Pancreas (tissue), 10 donors: ENCODE data around the gene SAMD9. TPM values are rescaled to one million over a fixed set of nuclear protein-coding genes. Genes with fewer than 3 reads are reported as not detected.
"Not testable (repeated sequence)": the region's sequence is repeated elsewhere in the genome, so short reads cannot be mapped to it uniquely, and the experiment has no call there.

ENCODE experiments used
- ATAC-seq, 4 donors: fragments of 200-7000 bp; cut with Tn5 transposase; one replicate each; pipeline versions ENCODE4 v1.8.0 to v1.9.1; 2020; ENCODE audit warnings: mild to moderate bottlenecking in 4 of 4, moderate library complexity in 4 of 4
- DNase-seq, 6 donors: peaks; one replicate each; pipeline ENCODE4 v3.0.0-alpha.2; 2020
- FAIRE-seq: peaks from 2 replicates; lab custom pipeline; 2012; peaks lifted over from hg19 to GRCh38; lab: Jason Lieb, UNC
- H3K27ac ChIP-seq, 4 donors: fragments of 200-600 bp; sonication (generic); 1 replicate in 3 of 4; 2 replicates in 1 of 4; pipeline versions ENCODE4 v1.5.0 to v1.8.0; 2020
- H3K27me3 ChIP-seq, 4 donors: fragments of 200-600 bp; one replicate each; pipeline ENCODE4 v1.8.0; 2021
- H3K36me3 ChIP-seq, 3 donors: fragments of 200-600 bp; sonication (generic) in 1 of 3; one replicate each; pipeline versions ENCODE4 v1.5.0 to v1.8.0; 2020 to 2021
- H3K4me1 ChIP-seq, 3 donors: fragments of 200-600 bp; one replicate each; pipeline ENCODE4 v1.8.0; 2021
- H3K4me3 ChIP-seq, 4 donors: fragments of 200-600 bp; sonication (generic) in 2 of 4; one replicate each; pipeline versions ENCODE4 v1.5.0 to v1.8.0; 2020 to 2021
- H3K9me3 ChIP-seq, 4 donors: fragments of 200-600 bp; one replicate each; pipeline ENCODE4 v1.8.0; 2021
- WGBS, 2 donors: extraction: QIAGEN DNeasy Blood & Tissue Kit; methylation state at CpG; one replicate each; pipeline ENCODE4 v1.1.7; 2013; 5-methylcytosine and 5-hydroxymethylcytosine counted together
- intact Hi-C, 3 donors: fragments of 100-400 bp; cut with DNase I; formaldehyde crosslinking; loops; one replicate each; pipeline versions ENCODE4 v1.11.1 to v1.14.2; 2022
- polyA plus RNA-seq, 2 donors: library from polyadenylated mRNA; stranded (reverse); fragments of 200-250 nt; gene quantifications; one replicate each; pipeline ENCODE4 v1.2.3, GENCODE V29; 2013
- total RNA-seq, 6 donors: library from RNA; stranded (reverse); fragmentation: NEBNext Ultra II Directional in 4 of 6; extraction: Animal tissue kit (Norgen Biotek cat#: 25700) in 4 of 6; gene quantifications; one replicate each; pipeline versions ENCODE4 v1.2.1 to v1.2.4, GENCODE V29; 2021 to 2023
- TF ChIP-seq, protein P1 (sequence below), 4 donors: fragments of 200-600 bp; sonication (generic) in 3 of 4; IDR thresholded peaks; one replicate each; pipeline versions ENCODE4 v1.5.0 to v1.8.0; 2021; ENCODE audit warnings: antibody characterized with exemption in 4 of 4
- donor health status: healthy with polysubstance abuse.
- donor health status: DM: no; HTN: no; CAD: no; lungs with moderate emphysema.
- donor health status: DM: no; HTN: no; CAD: no.
- donor health status: control.
- donor health status: control.
- donor health status: Bipolar disorder and iron deficiency.
- donor health status: DM: yes; HTN: yes; CAD: no.
- donor health status: DM: no; HTN: no; CAD: no.
- donor health status: DM: no; HTN: no; CAD: no.
- donor health status: DM: yes; HTN: yes; CAD: no.

The SAMD9 gene
- total and polyA plus RNA-seq, 8 donors = 0.76 to 7.7 (median 2.0) TPM

DNA sequence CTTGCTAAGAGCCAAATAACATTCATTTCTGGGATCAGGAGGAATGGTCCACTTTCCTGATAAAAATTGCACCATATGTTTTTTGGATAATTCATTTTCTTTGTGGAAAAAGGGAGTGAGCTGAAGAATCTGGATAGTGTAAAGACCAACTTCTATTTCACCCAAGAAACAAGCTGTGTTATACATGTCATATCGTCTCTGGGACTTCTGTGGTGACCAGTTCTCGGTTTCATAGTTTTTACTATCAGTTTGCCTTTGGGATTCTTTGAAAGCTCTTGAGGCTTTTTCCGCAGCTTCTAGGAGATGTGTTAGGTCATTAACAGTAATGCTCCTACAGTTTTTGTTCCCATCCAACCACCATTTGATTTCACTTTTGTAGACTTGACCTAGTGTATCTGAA, 14.4 kb upstream of the SAMD9 start:
- no peaks in the 10 kb centered on the region for H3K4me1 ChIP-seq
- FAIRE-seq = no peak
- 67 to 81% methylated on average over 3 of the region's 3 CpGs for WGBS, 2 donors
- no peak for DNase-seq
- peaks cover 0 to 6% (median 0%) of the 10 kb centered on the region in 3 donors for H3K36me3 ChIP-seq
- H3K27ac ChIP-seq = no peak overlapping the region
- no peak overlapping the region for H3K4me3 ChIP-seq
- H3K27me3 ChIP-seq = no peaks in the 10 kb centered on the region
- TF ChIP-seq, protein P1, sequence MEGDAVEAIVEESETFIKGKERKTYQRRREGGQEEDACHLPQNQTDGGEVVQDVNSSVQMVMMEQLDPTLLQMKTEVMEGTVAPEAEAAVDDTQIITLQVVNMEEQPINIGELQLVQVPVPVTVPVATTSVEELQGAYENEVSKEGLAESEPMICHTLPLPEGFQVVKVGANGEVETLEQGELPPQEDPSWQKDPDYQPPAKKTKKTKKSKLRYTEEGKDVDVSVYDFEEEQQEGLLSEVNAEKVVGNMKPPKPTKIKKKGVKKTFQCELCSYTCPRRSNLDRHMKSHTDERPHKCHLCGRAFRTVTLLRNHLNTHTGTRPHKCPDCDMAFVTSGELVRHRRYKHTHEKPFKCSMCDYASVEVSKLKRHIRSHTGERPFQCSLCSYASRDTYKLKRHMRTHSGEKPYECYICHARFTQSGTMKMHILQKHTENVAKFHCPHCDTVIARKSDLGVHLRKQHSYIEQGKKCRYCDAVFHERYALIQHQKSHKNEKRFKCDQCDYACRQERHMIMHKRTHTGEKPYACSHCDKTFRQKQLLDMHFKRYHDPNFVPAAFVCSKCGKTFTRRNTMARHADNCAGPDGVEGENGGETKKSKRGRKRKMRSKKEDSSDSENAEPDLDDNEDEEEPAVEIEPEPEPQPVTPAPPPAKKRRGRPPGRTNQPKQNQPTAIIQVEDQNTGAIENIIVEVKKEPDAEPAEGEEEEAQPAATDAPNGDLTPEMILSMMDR (IDR thresholded peaks at IDR 0.05) = no peak
- ATAC-seq = no peak
- intact Hi-C loops = no loop called here
- H3K9me3 ChIP-seq = no peaks in the 10 kb centered on the region

DNA sequence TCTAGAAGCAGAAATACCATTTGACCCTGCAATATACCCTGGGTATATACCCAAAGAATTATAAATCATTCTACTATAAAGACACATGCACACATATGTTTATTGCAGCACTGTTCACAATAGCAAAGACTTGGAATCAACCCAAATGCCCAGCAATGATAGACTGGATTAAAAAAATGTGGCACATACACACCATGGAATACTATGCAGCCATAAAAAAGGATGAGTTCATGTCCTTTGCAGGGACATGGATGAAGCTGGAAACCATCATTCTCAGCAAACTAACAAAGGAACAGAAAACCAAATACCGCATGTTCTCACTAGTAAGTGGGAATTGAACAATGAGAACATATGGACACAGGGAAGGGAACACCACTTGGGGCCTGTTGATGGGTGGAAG, 9.2 kb upstream of the SAMD9 start:
- H3K36me3 ChIP-seq, FAIRE-seq, intact Hi-C loops, DNase-seq, H3K9me3 ChIP-seq, H3K27me3 ChIP-seq, H3K27ac ChIP-seq, ATAC-seq, H3K4me3 ChIP-seq, H3K4me1 ChIP-seq: not testable (repeated sequence)
- WGBS, 2 donors = 86 to 96% methylated on average over 1 of the region's 1 CpG

DNA sequence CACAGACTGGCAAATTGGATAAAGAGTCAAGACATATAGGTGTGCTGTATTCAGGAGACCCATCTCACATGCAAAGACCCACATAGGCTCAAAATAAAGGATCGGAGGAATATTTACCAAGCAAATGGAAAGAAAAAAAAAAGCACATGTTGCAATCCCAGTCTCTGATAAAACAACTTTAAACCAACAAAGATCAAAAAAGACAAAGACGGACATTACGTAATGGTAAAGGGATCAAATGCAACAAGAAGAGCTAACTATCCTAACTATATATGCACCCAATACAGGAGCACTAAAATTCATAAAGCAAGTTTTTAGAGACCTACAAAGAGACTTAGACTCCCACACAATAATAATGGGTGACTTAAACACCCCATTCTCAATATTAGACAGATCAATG, 5.8 kb upstream of the SAMD9 start:
- H3K4me3 ChIP-seq, H3K27me3 ChIP-seq, H3K27ac ChIP-seq, DNase-seq, FAIRE-seq, H3K9me3 ChIP-seq, H3K36me3 ChIP-seq, H3K4me1 ChIP-seq, ATAC-seq, intact Hi-C loops: not testable (repeated sequence)
- 43 to 52% methylated on average over 3 of the region's 3 CpGs for WGBS, 2 donors

DNA sequence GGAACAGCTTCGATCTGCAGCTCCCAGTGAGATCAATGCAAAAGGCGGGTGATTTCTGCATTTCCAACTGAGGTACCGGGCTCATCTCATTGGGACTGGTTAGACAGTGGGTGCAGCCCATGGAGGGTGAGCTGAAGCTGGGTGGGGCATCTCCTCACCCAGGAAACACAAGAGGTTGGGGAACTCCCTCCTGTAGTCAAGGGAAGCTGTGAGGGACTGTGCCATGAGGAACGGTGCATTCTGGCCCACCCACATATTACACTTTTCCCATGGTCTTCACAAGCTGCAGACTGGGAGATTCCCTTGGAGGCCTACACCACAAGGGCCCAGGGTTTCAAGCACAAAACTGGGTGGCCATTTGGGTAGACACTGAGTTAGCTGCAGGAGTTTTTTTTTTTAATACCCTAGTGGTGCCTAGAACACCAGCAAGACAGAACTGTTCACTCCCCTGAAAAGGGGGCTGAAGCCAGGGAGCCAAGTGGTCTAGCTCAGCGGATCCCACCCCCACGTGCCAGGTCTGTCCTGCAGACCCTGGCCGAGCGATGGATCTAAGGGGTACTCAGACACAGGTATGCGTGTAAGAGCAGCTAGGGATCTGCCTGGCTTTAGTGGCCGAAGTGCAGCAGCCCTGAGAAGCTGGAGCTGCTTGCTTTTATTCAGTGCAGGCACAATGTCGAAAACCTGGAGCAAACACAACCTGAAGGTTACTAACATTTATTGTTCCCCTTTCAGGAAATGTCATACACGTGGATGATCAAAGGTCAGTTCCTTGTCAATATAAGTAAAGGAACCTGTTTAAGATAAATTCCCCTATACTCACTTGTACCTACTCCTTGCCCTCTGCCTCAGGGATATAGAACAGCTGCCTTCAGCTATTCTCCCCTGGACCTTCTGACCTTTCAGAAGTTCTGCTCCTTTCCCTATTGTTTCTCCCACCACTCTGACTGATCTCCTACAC, 3.1 kb upstream of the SAMD9 start:
- DNase-seq (no peak), FAIRE-seq (no peak), ATAC-seq (no peak)
- intact Hi-C loops = no loop called here
- Histone ChIP-seq H3K4me3 (no peak overlapping the region), H3K9me3 (no peaks in the 10 kb centered on the region), H3K4me1 (peaks cover 0 to 9% (median 0%) of the 10 kb centered on the region in 3 donors), H3K36me3 (no peaks in the 10 kb centered on the region), H3K27ac (no peak overlapping the region), H3K27me3 (no peaks in the 10 kb centered on the region)
- TF ChIP-seq, protein P1 (IDR thresholded peaks at IDR 0.05) = no peak
- WGBS, 2 donors = 81 to 82% methylated on average over 12 of the region's 12 CpGs

DNA sequence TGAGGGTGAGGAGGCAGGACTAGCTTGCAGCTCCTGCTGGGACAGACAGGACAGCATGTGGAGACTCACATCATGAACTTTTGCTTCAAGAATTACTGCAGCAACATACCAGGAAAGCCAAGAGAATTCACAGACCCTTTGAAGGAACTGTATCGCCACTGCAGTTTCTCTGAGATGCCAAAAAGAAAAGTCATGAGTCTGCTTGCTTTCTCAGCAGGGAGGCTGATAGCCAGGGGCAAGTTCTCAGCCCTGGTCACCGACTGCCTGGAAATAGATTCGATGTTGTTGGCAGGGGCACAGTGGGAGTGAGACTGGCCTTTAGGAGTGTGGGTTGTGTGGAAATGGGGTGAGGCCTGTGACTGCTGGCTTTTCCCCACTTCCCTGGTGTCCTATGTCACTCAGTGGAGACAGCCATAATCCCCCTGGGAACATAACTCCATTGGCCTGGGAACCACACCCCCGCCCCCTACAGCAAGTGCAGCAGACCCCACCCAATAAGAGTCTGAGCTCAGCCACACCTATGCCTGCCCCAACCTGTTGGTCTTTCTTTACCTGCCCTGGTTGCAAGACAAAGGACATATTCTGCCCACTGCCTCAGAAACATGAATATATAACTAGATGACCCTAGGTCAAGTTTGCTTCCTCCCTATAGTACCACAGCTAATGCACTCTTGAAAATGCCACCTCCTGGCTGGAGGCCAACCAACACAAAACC, 1.6 kb upstream of the SAMD9 start:
- TF ChIP-seq, protein P1 (IDR thresholded peaks at IDR 0.05) = no peak
- DNase-seq (no peak), ATAC-seq (no peak), FAIRE-seq (no peak)
- no peak overlapping the region for H3K27ac ChIP-seq
- no peaks in the 10 kb centered on the region for H3K27me3 ChIP-seq
- H3K4me1 ChIP-seq = peaks cover 0 to 9% (median 0%) of the 10 kb centered on the region in 3 donors
- no peaks in the 10 kb centered on the region for H3K36me3 ChIP-seq
- no peak overlapping the region for H3K4me3 ChIP-seq
- H3K9me3 ChIP-seq = no peaks in the 10 kb centered on the region
- intact Hi-C loops = no loop called here
- WGBS, 2 donors = 77 to 82% methylated on average over 4 of the region's 4 CpGs
